Camera-type eye (tissue), 1 donor: ENCODE results near the gene HMGCL. TPM values are rescaled to one million over a fixed set of nuclear protein-coding genes. Genes with fewer than 3 reads are reported as not detected.

ENCODE experiments used
- total RNA-seq: library from RNA; depleted of rRNA; stranded (reverse); fragments of >200 nt; gene quantifications from one replicate; pipeline ENCODE4 v1.2.3, GENCODE V29; 2014

Gene HMGCL
- total RNA-seq, result 31.6 TPM

DNA sequence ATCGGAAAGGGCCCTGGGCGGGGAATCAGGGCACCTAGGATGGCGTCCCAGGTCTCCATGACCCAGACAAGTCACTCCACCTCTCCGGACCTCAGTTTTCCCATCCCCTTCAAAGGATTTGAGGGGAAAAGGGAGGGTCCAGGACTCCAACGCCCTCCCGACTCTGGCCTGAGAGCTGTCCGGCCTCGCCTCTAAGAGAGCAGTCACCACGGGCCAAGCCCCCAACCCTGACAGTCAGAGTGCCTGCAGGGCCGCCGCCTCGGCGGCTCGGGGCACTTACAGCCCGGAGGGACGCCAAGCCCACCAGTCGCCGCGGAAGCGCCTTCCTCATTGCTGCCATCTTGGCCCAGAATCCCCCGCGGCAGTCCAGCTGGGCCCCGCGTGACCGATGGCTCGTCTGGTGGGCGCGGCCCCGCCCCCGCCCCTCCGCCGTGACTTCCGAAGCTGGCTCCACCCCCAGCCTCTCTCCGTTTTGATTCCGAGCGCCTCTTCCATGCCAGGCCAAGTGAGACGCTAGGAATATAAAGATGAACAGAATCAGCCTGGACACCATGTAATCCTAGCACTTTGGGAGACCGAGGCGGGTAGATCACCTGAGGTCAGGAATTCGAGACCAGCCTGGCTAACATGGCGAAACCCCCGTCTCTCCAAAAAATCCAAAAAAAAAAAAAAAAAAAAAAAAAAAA lies at the start of gene HMGCL:
Gene HMGCL, minus strand, starts transcription at position 354 of the 686 bp plus-strand sequence. Its CDS starts 14 bp downstream, at position 340.

DNA sequence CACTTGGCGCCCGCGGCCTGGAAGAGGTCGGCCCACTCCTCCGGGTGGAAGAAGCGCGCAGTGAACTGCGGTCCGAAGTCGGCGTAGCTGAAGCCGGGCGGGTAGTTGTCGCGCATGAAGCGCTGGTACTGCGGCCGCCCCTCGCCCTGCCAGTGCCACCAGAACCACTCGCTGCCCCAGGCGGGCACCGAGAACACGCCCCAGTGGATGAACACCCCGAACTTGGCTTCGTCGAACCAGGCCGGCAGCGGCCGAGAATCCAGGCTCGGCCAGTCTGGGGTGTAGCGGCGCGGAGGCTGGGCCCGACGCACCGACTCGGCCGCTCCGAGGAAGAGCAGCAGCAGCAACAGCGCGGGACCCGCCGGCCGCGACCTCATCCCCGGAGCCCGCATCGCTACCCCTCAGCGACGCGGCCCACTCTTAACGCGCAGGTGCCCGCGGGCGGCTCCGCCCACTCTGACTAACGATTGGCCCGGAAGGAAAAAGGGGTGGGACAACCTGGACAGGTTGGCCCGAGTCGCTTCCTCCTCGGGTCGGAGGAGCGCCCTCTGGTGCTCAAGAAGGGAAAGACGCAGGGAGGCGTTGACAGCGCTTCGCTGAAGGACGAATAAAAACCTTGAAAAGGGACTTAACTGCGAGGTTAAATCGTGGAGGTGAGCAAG lies 42.8 kb upstream of the HMGCL start, which contains the start of gene FUCA1:
Gene FUCA1, minus strand, starts transcription at position 396 of the 662 bp plus-strand sequence. Its CDS starts 4 bp downstream, at position 392.

GRCh38 chr1:23800400-23801337 lies 24.6 kb downstream of the HMGCL start, which contains the start of gene GALE:
Gene GALE, minus strand, starts transcription at chr1:23800754. Its CDS starts 1,747 bp downstream, at chr1:23799007.

DNA sequence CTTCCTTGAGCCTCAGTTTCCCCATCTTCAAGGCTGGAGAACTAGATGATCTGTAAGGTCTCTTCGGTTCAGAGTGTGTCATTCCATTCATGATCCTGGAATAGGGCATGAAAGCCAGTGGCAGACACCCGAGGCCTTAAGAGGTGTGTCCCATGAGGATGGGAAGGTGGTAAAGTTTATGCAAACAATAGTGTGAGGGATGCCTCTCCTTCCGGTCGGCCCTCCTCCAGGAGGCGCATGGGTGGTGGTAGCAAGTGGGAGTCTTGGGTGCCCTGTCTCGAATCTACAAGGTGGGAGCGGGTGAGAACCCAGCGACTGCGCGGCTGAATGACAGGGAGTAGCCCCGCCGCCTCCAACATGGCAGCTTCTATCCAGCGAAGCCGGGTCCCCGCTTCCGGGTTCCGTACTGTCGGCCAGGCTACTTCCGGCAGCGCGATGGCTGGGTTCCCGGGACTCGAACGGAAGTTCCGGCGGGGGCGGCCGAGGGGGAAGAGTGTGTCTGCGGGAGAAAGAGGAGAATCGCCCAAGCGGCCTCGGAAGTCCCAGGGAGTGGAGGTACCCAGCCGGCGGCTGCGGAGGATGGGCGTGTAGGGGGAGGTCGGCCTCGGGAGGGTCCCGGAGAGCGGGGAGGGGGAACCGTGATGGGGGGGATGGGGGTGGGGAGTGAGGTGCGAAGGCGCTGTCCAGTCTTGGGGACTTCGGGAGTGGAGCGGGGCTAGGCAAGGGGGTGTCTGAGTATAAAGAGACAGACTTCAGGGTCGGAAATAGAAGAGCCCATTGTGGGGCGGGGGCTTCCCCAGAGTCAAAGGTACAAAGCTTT lies 34.3 kb downstream of the HMGCL start, which contains the start of gene LYPLA2:
Gene LYPLA2, plus strand, starts transcription at position 450 of the 820 bp plus-strand sequence. CDS start 1,538 bp downstream, outside the sequence.

DNA sequence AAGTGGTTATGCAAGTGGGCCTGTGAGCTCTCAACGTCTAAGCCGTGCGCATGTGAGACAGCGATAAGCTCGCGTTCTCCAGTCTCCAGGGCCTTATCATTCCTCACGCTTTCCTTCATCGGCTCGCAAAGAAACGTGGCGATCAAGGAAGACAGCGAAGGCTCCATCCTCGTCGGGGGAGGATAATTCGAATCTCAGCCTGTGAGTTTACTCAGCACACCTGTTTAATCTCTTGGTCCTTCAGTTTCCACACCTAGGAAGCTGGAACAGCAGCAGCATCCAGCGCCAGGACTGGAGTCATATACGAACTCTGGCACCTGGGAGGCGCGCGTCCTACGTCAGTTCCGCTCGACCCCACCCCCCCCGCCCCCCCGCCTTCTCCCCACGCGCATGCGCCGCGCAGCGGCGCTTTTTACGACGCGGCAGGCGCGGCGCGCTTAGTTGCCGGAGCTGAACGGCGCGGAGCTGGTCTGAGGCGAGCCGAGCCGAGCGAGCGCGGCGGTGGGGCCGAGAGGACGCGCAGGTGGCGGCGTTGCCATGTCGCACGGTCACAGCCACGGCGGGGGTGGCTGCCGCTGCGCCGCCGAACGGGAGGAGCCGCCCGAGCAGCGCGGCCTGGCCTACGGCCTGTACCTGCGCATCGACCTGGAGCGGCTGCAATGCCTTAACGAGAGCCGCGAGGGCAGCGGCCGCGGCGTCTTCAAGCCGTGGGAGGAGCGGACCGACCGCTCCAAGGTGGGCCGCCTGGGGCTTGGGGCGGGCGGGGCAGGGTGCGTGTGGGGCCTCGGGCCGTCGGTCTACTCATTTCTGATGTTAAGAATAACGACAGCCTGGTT lies 47.0 kb downstream of the HMGCL start, which contains the start of gene PITHD1:
Gene PITHD1, plus strand, starts transcription at position 440 of the 836 bp plus-strand sequence. Its CDS starts 98 bp downstream, at position 538.

Other genes starting within 250 kb of the HMGCL start
- 683 TPM for gene RPL11, start 133.6 kb downstream of the HMGCL start, total RNA-seq
- gene ELOA, start 82.0 kb downstream of the HMGCL start, total RNA-seq, result 37.7 TPM
- 83.9 TPM for gene PITHD1, start 47.0 kb downstream of the HMGCL start, total RNA-seq
- gene LYPLA2, start 34.3 kb downstream of the HMGCL start, total RNA-seq, result 26.6 TPM
- gene GALE, start 24.7 kb downstream of the HMGCL start, total RNA-seq, result 19.2 TPM
- gene FUCA1, start 42.9 kb upstream of the HMGCL start, total RNA-seq, result 29.0 TPM
- gene CNR2, start 87.9 kb upstream of the HMGCL start, total RNA-seq, result 0.05 TPM
- gene PNRC2, start 134.4 kb upstream of the HMGCL start, total RNA-seq, result 171 TPM
- gene SRSF10, start 154.9 kb upstream of the HMGCL start, total RNA-seq, result 226 TPM